Common myeloid progenitor, CD34-positive (primary cell): ENCODE results near the gene XYLT1.

Experiments
- CTCF ChIA-PET: fragments of 350-600 bp; sonication (Branson Sonifier 250); formaldehyde crosslinking; loops from one replicate; lab custom pipeline; 2021; ENCODE audit warnings: antibody characterized with exemption; lab: Charles Lee
- POLR2A ChIA-PET: fragments of 350-600 bp; sonication (Branson Sonifier 250); formaldehyde crosslinking; loops from one replicate; lab custom pipeline; 2021; ENCODE audit warnings: antibody characterized with exemption; lab: Charles Lee
- DNase-seq, 3 donors: peaks; one replicate each; pipeline versions ENCODE4 v3.0.0 to v3.0.0-alpha.2; 2013
- H3K27ac ChIP-seq, 2 experiments: 1 replicate in 1 of 2; 2 replicates in 1 of 2; pipeline ENCODE4 v1.7.0; 2013; ENCODE audit warnings: inconsistent platforms in 2 of 2, low read length in 2 of 2, mild to moderate bottlenecking in 2 of 2, low read depth in 1 of 2, moderate library complexity in 1 of 2; ENCODE audit not compliant: severe bottlenecking in 2 of 2, insufficient read depth in 1 of 2, poor library complexity in 1 of 2
- H3K27me3 ChIP-seq, 5 experiments: replicated peaks in 2 of 5; 1 replicate in 3 of 5; 2 replicates in 2 of 5; pipeline versions ENCODE4 v1.6.1 to v1.7.0; 2013; ENCODE audit warnings: low read length in 4 of 5, mild to moderate bottlenecking in 2 of 5, moderate library complexity in 2 of 5, inconsistent platforms in 1 of 5; ENCODE audit not compliant: insufficient read depth in 5 of 5, control insufficient read depth in 4 of 5
- H3K36me3 ChIP-seq, 4 experiments: 1 replicate in 2 of 4; 2 replicates in 2 of 4; pipeline versions ENCODE4 v1.6.1 to v1.7.0; 2013; ENCODE audit warnings: low read length in 3 of 4, control low read depth in 1 of 4, mild to moderate bottlenecking in 1 of 4; ENCODE audit not compliant: control insufficient read depth in 4 of 4, insufficient read depth in 4 of 4
- H3K4me1 ChIP-seq, 4 experiments: 1 replicate in 3 of 4; 2 replicates in 1 of 4; pipeline versions ENCODE4 v1.6.1 to v1.7.1; 2013; ENCODE audit warnings: low read length in 3 of 4, mild to moderate bottlenecking in 3 of 4, control low read depth in 1 of 4, inconsistent platforms in 1 of 4, moderate library complexity in 1 of 4; ENCODE audit not compliant: control insufficient read depth in 4 of 4, insufficient read depth in 4 of 4; ENCODE audit errors: control extremely low read depth in 1 of 4
- H3K4me3 ChIP-seq, 7 experiments: 1 replicate in 4 of 7; 2 replicates in 3 of 7; pipeline versions ENCODE4 v1.5.1 to v1.7.0; 2013; ENCODE audit warnings: mild to moderate bottlenecking in 7 of 7, low read length in 6 of 7, moderate library complexity in 6 of 7, inconsistent platforms in 2 of 7, low read depth in 2 of 7, control low read depth in 1 of 7; ENCODE audit not compliant: insufficient read depth in 4 of 7, control insufficient read depth in 1 of 7; ENCODE audit errors: extremely low read depth in 1 of 7
- H3K9me3 ChIP-seq, 5 experiments: 1 replicate in 4 of 5; 2 replicates in 1 of 5; pipeline versions ENCODE4 v1.6.1 to v1.7.1; 2013; ENCODE audit warnings: low read length in 4 of 5, mild to moderate bottlenecking in 2 of 5, inconsistent platforms in 1 of 5, low read depth in 1 of 5, moderate library complexity in 1 of 5; ENCODE audit not compliant: control insufficient read depth in 4 of 5, insufficient read depth in 2 of 5; ENCODE audit errors: control extremely low read depth in 1 of 5
- WGBS: methylation state at CpG from one replicate; pipeline ENCODE4 v1.1.5; 2013; ENCODE audit not compliant: insufficient coverage; 5-methylcytosine and 5-hydroxymethylcytosine counted together

XYLT1 gene

GRCh38 chr16:17211797-17212196 lies 259.0 kb downstream of the XYLT1 start:
- Histone ChIP-seq H3K36me3 (peaks cover 7 to 10% (median 8%) of the 10 kb centered on the region in 4 experiments), H3K27me3 (no peaks in the 10 kb centered on the region), H3K4me3 (no peak overlapping the region), H3K4me1 (peaks cover 0 to 6% (median 1%) of the 10 kb centered on the region in 4 experiments), H3K9me3 (peaks cover 0 to 8% (median 3%) of the 10 kb centered on the region in 5 experiments), H3K27ac (no peak overlapping the region)
- 80% methylated on average over 4 of the region's 4 CpGs for WGBS
- ChIA-PET POLR2A (no interaction called here), CTCF (interaction anchor here (0.6 to 4.7 kb wide), 14 partner anchors 10 to 255 kb away, joined by 3 to 14 read pairs (median 3); no protein-coding TSS in a partner anchor)
- peak; percentile 68 to 77 (median 75) for DNase-seq

- no peak for DNase-seq
- Histone ChIP-seq H3K36me3 (peaks cover 2 to 4% (median 2%) of the 10 kb centered on the region in 4 experiments), H3K9me3 (no peaks in the 10 kb centered on the region), H3K4me1 (peaks cover 6 to 24% (median 12%) of the 10 kb centered on the region in 4 experiments), H3K4me3 (no peak overlapping the region), H3K27me3 (no peaks in the 10 kb centered on the region), H3K27ac (no peak overlapping the region)
- 100% methylated on average over 1 of the region's 2 CpGs for WGBS
- CTCF ChIA-PET: no interaction called here
- POLR2A ChIA-PET: no interaction called here
Measured at GRCh38 chr16:17206712-17207111, 264.0 kb downstream of the XYLT1 start.

GRCh38 chr16:17205279-17206211 lies 265.2 kb downstream of the XYLT1 start:
- peak overlapping the region in 1 of 7 experiments; percentile 12 for H3K4me3 ChIP-seq
- peak in 2 of 3 donors; percentile 72 to 76 for DNase-seq
- H3K36me3 ChIP-seq: peaks cover 2 to 7% (median 5%) of the 10 kb centered on the region in 4 experiments
- CTCF ChIA-PET: interaction anchor here (1.0 to 1.7 kb wide), 4 partner anchors 11 to 269 kb away, joined by 3 to 6 read pairs (median 4); no protein-coding TSS in a partner anchor
- no peaks in the 10 kb centered on the region for H3K27me3 ChIP-seq
- peaks cover 6 to 24% (median 12%) of the 10 kb centered on the region in 4 experiments for H3K4me1 ChIP-seq
- H3K9me3 ChIP-seq: no peaks in the 10 kb centered on the region
- no peak overlapping the region for H3K27ac ChIP-seq
- POLR2A ChIA-PET: interaction anchor here (1.0 kb wide), 1 partner anchor 11 kb away, joined by 5 read pairs; no protein-coding TSS in a partner anchor
- WGBS: 59% methylated on average over 6 of the region's 8 CpGs

GRCh38 chr16:17204644-17205043 lies 266.1 kb downstream of the XYLT1 start:
- WGBS: 0% methylated on average over 1 of the region's 2 CpGs
- Histone ChIP-seq H3K36me3 (peaks cover 5 to 14% (median 10%) of the 10 kb centered on the region in 4 experiments), H3K9me3 (no peaks in the 10 kb centered on the region), H3K4me1 (peaks cover 6 to 24% (median 12%) of the 10 kb centered on the region in 4 experiments), H3K4me3 (no peak overlapping the region), H3K27ac (no peak overlapping the region), H3K27me3 (no peaks in the 10 kb centered on the region)
- CTCF ChIA-PET: interaction anchor here (1.3 to 1.7 kb wide), 4 partner anchors 10 to 270 kb away, joined by 3 to 6 read pairs (median 4); no protein-coding TSS in a partner anchor
- DNase-seq: peak in 2 of 3 donors; percentile 44 to 51
- POLR2A ChIA-PET: interaction anchor here (1.0 kb wide), 1 partner anchor 11 kb away, joined by 5 read pairs; no protein-coding TSS in a partner anchor

- ChIA-PET POLR2A (interaction anchor here (1.0 kb wide), 1 partner anchor 10 kb away, joined by 5 read pairs; no protein-coding TSS in a partner anchor), CTCF (interaction anchor here (0.6 to 1.7 kb wide), 7 partner anchors 10 to 608 kb away, joined by 3 to 6 read pairs (median 3); no protein-coding TSS in a partner anchor)
- H3K36me3 ChIP-seq: peaks cover 6 to 19% (median 13%) of the 10 kb centered on the region in 4 experiments
- H3K27ac ChIP-seq: no peak overlapping the region
- no peaks in the 10 kb centered on the region for H3K9me3 ChIP-seq
- peaks cover 6 to 24% (median 12%) of the 10 kb centered on the region in 4 experiments for H3K4me1 ChIP-seq
- WGBS: no CpG with 5 or more reads among the region's 2 CpGs
- no peaks in the 10 kb centered on the region for H3K27me3 ChIP-seq
- no peak for DNase-seq
- H3K4me3 ChIP-seq: no peak overlapping the region
Measured at GRCh38 chr16:17204206-17204605, 266.6 kb downstream of the XYLT1 start.

- no peak for DNase-seq
- 100% methylated on average over 1 of the region's 1 CpG for WGBS
- Histone ChIP-seq H3K4me3 (no peak overlapping the region), H3K27me3 (no peaks in the 10 kb centered on the region), H3K9me3 (no peaks in the 10 kb centered on the region), H3K4me1 (peaks cover 6 to 24% (median 12%) of the 10 kb centered on the region in 4 experiments), H3K27ac (no peak overlapping the region), H3K36me3 (peaks cover 10 to 27% (median 16%) of the 10 kb centered on the region in 4 experiments)
- ChIA-PET POLR2A (no interaction called here), CTCF (interaction anchor here (0.6 to 1.1 kb wide), 3 partner anchors 11 to 607 kb away, joined by 3 read pairs; no protein-coding TSS in a partner anchor)
Measured at GRCh38 chr16:17203424-17203823, 267.3 kb downstream of the XYLT1 start.
